Aorta (tissue), 5 donors: ENCODE measurements around the gene HSPA1B. TPM values are rescaled to one million over a fixed set of nuclear protein-coding genes. Genes with fewer than 3 reads are reported as not detected.
"Not testable (repeated sequence)": the region's sequence is repeated elsewhere in the genome, so short reads cannot be mapped to it uniquely, and the experiment has no call there.

Experiments
- ATAC-seq: fragments of 200-7000 bp; cut with Tn5 transposase; one replicate; pipeline ENCODE4 v1.9.1; 2022; ENCODE audit warnings: moderate library complexity; ENCODE audit not compliant: low FRiP score
- DNase-seq, 2 donors: peaks; one replicate each; pipeline ENCODE4 v3.0.0-alpha.2; 2020
- H3K27ac ChIP-seq, 2 donors: one replicate each; pipeline ENCODE4 v1.5.1; 2013; ENCODE audit warnings: low read length in 2 of 2, mild to moderate bottlenecking in 2 of 2, moderate library complexity in 2 of 2, control low read depth in 1 of 2, inconsistent platforms in 1 of 2, low read depth in 1 of 2
- H3K27me3 ChIP-seq, 2 donors: one replicate each; pipeline ENCODE4 v1.6.1; 2013; ENCODE audit warnings: control low read depth in 1 of 2, low read length in 1 of 2, mild to moderate bottlenecking in 1 of 2, moderate library complexity in 1 of 2; ENCODE audit not compliant: insufficient read depth in 2 of 2, control insufficient read depth in 1 of 2
- H3K36me3 ChIP-seq, 2 donors: one replicate each; pipeline ENCODE4 v1.6.1; 2013; ENCODE audit warnings: control low read depth in 1 of 2, low read length in 1 of 2, mild to moderate bottlenecking in 1 of 2; ENCODE audit not compliant: insufficient read depth in 2 of 2, control insufficient read depth in 1 of 2
- H3K4me1 ChIP-seq, 2 donors: one replicate each; pipeline ENCODE4 v1.6.1; 2013; ENCODE audit warnings: low read length in 2 of 2, control low read depth in 1 of 2, mild to moderate bottlenecking in 1 of 2, moderate library complexity in 1 of 2; ENCODE audit not compliant: insufficient read depth in 2 of 2, control insufficient read depth in 1 of 2
- H3K4me3 ChIP-seq, 2 donors: one replicate each; pipeline ENCODE4 v1.5.1; 2013; ENCODE audit warnings: low read length in 2 of 2, control low read depth in 1 of 2, mild to moderate bottlenecking in 1 of 2
- H3K9me3 ChIP-seq: one replicate; pipeline ENCODE4 v1.6.1; 2013; ENCODE audit warnings: mild to moderate bottlenecking, low read length; ENCODE audit not compliant: control insufficient read depth
- WGBS, 2 donors: extraction: QIAGEN DNeasy Blood & Tissue Kit; methylation state at CpG; one replicate each; pipeline ENCODE4 v1.1.7; 2013; 5-methylcytosine and 5-hydroxymethylcytosine counted together
- intact Hi-C, 2 donors: fragments of 100-400 bp; cut with DNase I; formaldehyde crosslinking; loops; one replicate each; pipeline versions ENCODE4 v1.14.2 to v1.15.0; 2022
- polyA plus RNA-seq, 2 donors: library from polyadenylated mRNA; stranded (reverse); fragments of 200-250 nt; gene quantifications; one replicate each; pipeline ENCODE4 v1.2.3, GENCODE V29; 2013
- total RNA-seq, 2 donors: library from RNA; stranded (reverse); fragmentation: NEBNext Ultra II Directional; extraction: Animal tissue kit (Norgen Biotek cat#: 25700); gene quantifications; one replicate each; pipeline ENCODE4 v1.2.1, GENCODE V29; 2021
- donor health status: healthy with polysubstance abuse.
- donor health status: Bipolar disorder and iron deficiency.
- donor health status: DM: no; HTN: no; CAD: no.
- donor health status: DM: no; HTN: no; CAD: no.
- donor health status: DM: yes; HTN: yes; CAD: no.

The HSPA1B gene
- total and polyA plus RNA-seq, 4 donors: 23.2 to 332 (median 108) TPM

DNA sequence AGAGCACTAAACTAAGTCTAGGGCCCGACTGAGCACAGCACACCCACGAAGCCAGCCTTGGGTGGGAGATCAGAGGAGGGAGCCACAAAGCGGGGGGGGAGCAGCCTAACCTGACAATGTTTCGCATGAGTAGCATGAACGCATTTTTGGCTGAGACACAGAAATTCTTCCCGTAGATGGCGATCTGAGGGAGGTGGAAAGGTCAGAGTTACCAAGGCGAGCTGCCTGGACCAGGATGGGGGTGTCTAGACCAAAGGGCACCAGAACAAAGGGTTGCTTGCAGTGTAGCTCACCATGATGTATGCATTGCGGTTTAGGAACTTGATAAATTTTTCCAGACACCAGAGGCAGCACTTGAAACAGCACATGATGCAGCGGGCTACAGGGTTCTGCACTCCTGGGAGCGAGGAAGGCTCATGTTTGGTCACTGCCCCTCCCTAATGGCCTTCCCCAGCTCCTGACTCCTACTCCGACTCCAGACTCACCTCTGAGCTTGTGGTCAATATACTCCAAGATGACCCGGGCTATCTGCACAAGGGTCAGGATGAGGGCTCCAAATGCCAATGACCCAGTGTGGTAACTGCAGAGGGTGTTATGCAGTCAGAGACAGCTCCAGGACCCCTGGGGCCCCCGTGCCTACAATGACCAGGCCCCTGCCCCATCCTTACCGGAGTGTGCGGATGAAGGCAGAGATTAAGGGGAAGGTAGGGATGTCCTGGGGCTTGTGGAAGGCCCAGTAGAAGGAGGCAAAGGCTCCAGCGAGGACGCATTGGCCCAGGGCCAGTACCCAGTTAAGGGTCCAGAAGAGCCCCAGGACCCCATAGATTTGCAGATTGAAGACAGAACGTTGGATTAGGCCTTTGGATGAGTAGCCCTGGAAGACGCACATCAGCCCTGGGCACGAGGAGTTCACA, 37.9 kb downstream of the HSPA1B start:
- DNase-seq: no peak
- Histone ChIP-seq H3K27ac (no peak overlapping the region), H3K4me3 (no peak overlapping the region), H3K36me3 (no peaks in the 10 kb centered on the region), H3K9me3 (no peaks in the 10 kb centered on the region), H3K4me1 (no peaks in the 10 kb centered on the region), H3K27me3 (no peaks in the 10 kb centered on the region)
- intact Hi-C loops: loop anchor here in 1 of 2 donors (10.0 kb wide), 1 partner anchor 181 kb away; the partner anchor contains the start of gene LY6G5C
- ATAC-seq: no peak
- WGBS, 2 donors: 85 to 88% methylated on average over 21 of the region's 21 CpGs

DNA sequence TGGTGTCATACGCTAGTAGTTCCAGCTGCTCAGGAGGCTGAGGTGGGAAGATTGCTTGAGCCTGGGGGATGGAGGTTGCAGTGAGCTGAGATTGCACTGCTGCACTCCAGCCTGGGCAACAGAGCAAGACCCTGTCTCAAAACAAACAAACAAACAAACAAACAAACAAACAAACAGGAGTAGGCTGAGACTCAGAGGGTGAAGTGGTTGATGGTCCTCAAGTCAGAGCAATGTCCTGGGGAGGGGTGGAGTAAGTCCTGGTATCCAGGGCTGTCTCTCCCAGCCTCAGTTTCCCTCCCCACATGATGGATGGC, 41.1 kb downstream of the HSPA1B start:
- H3K4me1 ChIP-seq, H3K36me3 ChIP-seq, DNase-seq, H3K4me3 ChIP-seq, H3K9me3 ChIP-seq, ATAC-seq, H3K27ac ChIP-seq, H3K27me3 ChIP-seq: not testable (repeated sequence)
- WGBS, 2 donors: 73 to 83% methylated on average over 1 of the region's 1 CpG
- intact Hi-C loops: loop anchor here in 1 of 2 donors (10.0 kb wide), 1 partner anchor 184 kb away; the partner anchor contains the start of gene LY6G5C

DNA sequence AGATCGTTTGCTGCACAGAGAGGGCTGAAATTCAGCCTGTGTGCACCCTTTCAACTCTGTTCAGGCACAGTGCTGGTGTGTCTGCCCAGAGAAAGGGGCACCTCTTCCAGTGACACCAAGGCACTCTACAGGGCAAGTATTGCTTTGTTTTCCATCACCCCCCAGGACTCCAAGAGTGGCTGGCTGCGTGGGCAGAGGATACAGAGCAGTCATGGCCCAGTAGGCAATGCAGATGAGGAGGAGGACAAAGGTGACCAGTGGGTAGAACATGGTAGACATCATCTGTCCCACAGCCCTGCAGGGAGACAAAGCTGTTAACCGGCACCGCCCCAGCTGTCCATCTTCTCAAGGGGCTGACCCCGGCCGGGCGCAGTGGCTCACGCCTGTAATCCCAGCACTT, 41.8 kb downstream of the HSPA1B start:
- H3K36me3 ChIP-seq: no peaks in the 10 kb centered on the region
- no peak overlapping the region for H3K27ac ChIP-seq
- 80 to 83% methylated on average over 8 of the region's 8 CpGs for WGBS, 2 donors
- intact Hi-C loops: loop anchor here in 1 of 2 donors (10.0 kb wide), 1 partner anchor 185 kb away; the partner anchor contains the start of gene LY6G5C
- ATAC-seq (no peak), DNase-seq (no peak)
- H3K4me3 ChIP-seq: no peak overlapping the region
- no peaks in the 10 kb centered on the region for H3K27me3 ChIP-seq
- no peaks in the 10 kb centered on the region for H3K4me1 ChIP-seq
- H3K9me3 ChIP-seq: no peaks in the 10 kb centered on the region

DNA sequence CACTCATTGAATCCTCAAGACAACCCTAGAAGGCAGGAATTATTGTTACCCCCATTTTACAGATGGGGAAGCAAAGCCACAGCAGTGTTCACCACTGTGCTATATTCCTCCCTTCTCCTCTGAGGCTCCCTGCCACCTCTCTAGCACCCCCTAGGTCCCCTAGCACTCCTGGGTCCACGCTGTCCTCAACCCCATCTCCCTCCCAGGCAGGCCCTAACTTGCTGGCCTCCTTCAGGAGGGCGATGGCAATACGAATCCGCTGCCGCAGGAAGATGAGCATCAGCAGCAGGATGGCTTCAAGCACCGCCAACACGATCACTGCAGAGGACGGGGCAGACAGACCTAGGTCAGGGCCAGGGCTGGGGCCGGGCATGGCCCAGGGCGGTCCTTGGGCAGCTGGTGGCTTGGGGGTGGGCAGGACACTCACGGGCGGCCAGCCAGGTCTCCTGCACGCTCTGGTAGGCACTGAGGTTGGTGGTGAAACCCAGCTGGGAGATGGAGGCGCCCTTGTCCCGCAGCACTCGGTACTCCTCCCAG, 42.9 kb downstream of the HSPA1B start:
- H3K36me3 ChIP-seq: no peaks in the 10 kb centered on the region
- no peak overlapping the region for H3K27ac ChIP-seq
- 64 to 68% methylated on average over 16 of the region's 16 CpGs for WGBS, 2 donors
- DNase-seq: no peak
- no peaks in the 10 kb centered on the region for H3K9me3 ChIP-seq
- no peak for ATAC-seq
- H3K27me3 ChIP-seq: no peaks in the 10 kb centered on the region
- no peak overlapping the region for H3K4me3 ChIP-seq
- intact Hi-C loops: no loop called here
- H3K4me1 ChIP-seq: no peaks in the 10 kb centered on the region

DNA sequence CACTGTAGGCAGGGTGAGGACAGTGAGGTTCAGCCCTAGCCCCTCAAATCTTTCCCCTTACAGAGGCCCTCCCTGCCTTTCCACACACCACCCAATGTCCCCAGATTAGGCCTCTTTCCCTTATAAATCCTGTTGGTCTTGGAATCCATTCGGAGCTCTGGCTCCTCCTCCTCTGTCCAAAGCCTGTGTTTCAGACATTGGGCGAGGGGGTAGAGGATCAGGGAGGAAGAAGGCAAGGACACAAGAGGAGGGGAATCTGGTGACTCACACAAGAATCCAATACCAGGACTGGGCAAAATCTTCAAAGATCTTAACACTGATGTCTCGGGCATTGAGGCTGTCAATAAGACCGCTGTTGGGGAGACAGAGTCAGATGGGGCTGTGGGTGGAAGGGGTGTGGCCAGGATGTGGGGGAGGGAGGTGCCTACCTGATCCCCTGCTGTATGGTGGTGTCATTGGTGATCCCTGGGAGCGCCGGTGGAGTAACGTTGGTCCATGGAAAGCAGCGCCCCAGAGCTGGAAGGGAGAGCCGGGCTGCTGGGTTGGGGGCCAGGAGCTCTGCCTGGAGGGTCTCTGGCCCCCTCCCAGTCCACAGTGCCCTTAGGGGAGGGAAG, 43.6 kb downstream of the HSPA1B start:
- no peak overlapping the region for H3K27ac ChIP-seq
- no peaks in the 10 kb centered on the region for H3K9me3 ChIP-seq
- H3K27me3 ChIP-seq: no peaks in the 10 kb centered on the region
- no peak for ATAC-seq
- DNase-seq: no peak
- H3K36me3 ChIP-seq: no peaks in the 10 kb centered on the region
- WGBS, 2 donors: 47 to 62% methylated on average over 9 of the region's 9 CpGs
- no peak overlapping the region for H3K4me3 ChIP-seq
- H3K4me1 ChIP-seq: no peaks in the 10 kb centered on the region
- intact Hi-C loops: no loop called here

DNA sequence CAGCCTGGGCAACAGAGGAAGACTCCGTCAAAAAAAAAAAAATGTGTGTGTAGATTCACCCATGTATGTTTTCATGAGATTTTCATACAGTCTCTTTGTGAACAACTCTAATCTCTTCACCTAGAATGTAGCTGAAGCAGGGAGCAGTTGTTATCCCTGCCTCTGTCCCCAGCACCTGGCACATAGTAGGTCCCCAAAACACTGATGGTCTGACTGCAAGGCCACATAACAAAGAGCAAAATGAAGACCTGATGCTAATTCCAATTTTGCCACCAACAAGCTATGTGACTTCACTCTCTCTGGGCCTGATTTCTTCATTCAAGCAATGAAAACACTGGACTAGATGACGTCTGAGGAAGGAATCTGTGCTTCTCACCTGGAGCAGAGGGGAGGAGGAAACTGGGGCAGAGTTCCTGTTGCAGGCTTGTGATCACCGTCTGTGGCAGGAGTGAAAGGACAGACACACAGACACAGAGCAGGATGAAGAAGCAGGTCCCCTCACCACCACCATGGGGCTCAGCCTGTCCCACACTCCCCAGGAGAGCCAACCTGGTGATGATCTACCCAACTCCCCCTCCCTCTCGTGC, 46.6 kb downstream of the HSPA1B start:
- DNase-seq (no peak), ATAC-seq (no peak)
- Histone ChIP-seq H3K9me3 (no peaks in the 10 kb centered on the region), H3K36me3 (no peaks in the 10 kb centered on the region), H3K27me3 (no peaks in the 10 kb centered on the region), H3K4me1 (no peaks in the 10 kb centered on the region), H3K27ac (no peak overlapping the region), H3K4me3 (no peak overlapping the region)
- 51 to 68% methylated on average over 4 of the region's 4 CpGs for WGBS, 2 donors
- intact Hi-C loops: no loop called here

DNA sequence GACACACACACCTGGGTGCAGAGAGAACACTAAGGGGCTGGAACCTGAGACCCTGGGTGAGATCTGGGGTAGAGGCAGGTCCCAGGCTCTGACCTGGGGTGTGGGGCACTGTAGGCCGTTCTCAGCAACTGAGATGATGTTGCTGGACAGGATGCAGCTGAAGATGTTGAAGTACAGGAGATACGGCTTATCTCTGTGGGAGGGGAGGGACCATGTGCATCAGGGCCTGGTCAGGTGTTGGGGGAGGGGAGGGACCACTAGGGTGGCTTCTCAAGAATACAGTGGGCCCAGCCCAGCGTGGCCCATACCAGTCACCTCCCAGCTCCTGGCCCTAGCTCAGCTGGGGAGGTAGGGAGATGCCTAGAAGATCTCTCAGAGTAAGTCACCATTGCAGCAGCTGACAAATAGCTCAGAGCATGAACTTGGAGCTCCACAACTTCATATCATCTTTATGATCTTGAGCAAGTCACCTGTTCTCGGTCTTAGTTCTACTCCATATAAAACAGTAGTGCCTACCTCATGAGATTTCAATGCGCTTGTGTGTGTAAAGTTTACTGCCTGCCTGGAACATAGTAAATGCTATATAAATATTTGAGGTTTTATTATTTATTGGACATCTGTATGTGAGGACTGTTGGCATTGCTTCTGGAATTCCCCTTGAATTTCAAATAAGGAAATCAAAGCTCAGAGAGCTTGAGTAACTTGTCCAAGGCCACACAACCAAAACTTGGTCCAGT, 47.5 kb downstream of the HSPA1B start:
- ATAC-seq: no peak
- intact Hi-C loops: no loop called here
- Histone ChIP-seq H3K4me3 (no peak overlapping the region), H3K27ac (no peak overlapping the region), H3K27me3 (no peaks in the 10 kb centered on the region), H3K36me3 (peaks cover 0 to 1% of the 10 kb centered on the region in 2 donors), H3K4me1 (no peaks in the 10 kb centered on the region), H3K9me3 (no peaks in the 10 kb centered on the region)
- no peak for DNase-seq
- WGBS, 2 donors: 77 to 88% methylated on average over 5 of the region's 5 CpGs

DNA sequence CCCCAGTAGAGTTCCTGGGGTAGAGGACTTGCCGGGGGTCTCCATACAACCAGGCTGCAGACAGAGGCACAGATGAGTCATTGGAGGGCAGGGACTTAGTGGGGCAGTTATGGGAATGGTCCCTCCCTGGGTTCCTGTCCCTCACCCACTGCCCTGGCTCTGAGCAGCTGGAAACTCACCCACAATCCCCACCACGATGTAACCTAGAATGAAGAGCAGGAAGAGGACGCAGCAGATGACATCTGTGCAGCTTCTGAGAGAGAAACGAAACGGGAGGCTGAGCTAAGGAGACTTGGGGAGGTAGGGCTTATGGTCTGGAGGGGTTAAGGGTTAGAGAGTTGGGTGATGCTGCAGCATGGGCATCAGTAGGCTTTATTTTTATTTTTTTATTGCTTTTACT, 48.3 kb downstream of the HSPA1B start:
- Histone ChIP-seq H3K27ac (no peak overlapping the region), H3K36me3 (peaks cover 0 to 3% of the 10 kb centered on the region in 2 donors), H3K9me3 (no peaks in the 10 kb centered on the region), H3K4me3 (no peak overlapping the region), H3K4me1 (no peaks in the 10 kb centered on the region), H3K27me3 (no peaks in the 10 kb centered on the region)
- 63 to 67% methylated on average over 5 of the region's 5 CpGs for WGBS, 2 donors
- ATAC-seq (no peak), DNase-seq (no peak)
- intact Hi-C loops: no loop called here
